Caco-2 (cell line): ENCODE measurements around the gene SLC28A3. TPM values are rescaled to one million over a fixed set of nuclear protein-coding genes. Genes with fewer than 3 reads are reported as not detected.
A peak's percentile ranks its signal among the peaks of the same experiment; 100 is the strongest.
"Not testable (repeated sequence)": the region's sequence is repeated elsewhere in the genome, so short reads cannot be mapped to it uniquely, and the experiment has no call there.

Experiments used
- Bru-seq: library from RNA; stranded (reverse); fragments of 400-500 nt; gene quantifications from one replicate; lab custom pipeline; 2021; lab: Mats Ljungman, UMichigan
- BruChase-seq, 2 experiments: library from RNA; stranded (reverse); fragments of 400-500 nt; gene quantifications; one replicate each; lab custom pipeline; 2021; lab: Mats Ljungman, UMichigan
- BruUV-seq: library from RNA; stranded (reverse); fragments of 400-500 nt; replicated peaks from 2 replicates; lab custom pipeline; 2021; lab: Mats Ljungman, UMichigan
- CTCF ChIA-PET: fragments of 300-600 bp; sonication (Branson Sonifier 250); formaldehyde crosslinking; loops from one replicate; lab custom pipeline; 2022; ENCODE audit warnings: antibody characterized with exemption; lab: Charles Lee
- POLR2A ChIA-PET: fragments of 300-600 bp; sonication (Branson Sonifier 250); formaldehyde crosslinking; loops from one replicate; lab custom pipeline; 2022; ENCODE audit warnings: antibody characterized with exemption; lab: Charles Lee
- DNase-seq, 2 experiments: peaks; one replicate each; pipeline versions ENCODE4 v3.0.0 to v3.0.0-alpha.2; 2020 to 2022
- H3K27me3 ChIP-seq: replicated peaks from 2 replicates; pipeline ENCODE4 v1.6.0; 2011; ENCODE audit warnings: low read length; ENCODE audit not compliant: control insufficient read depth, insufficient read depth
- H3K36me3 ChIP-seq: 2 replicates; pipeline ENCODE4 v1.5.1; 2011; ENCODE audit warnings: low read length; ENCODE audit not compliant: control insufficient read depth, insufficient read depth
- H3K4me1 ChIP-seq: fragments of 250-450 bp; sonication (Bioruptor Pico); 2 replicates; pipeline ENCODE4 v1.5.1; 2020; ENCODE audit warnings: mild to moderate bottlenecking
- H3K4me3 ChIP-seq: 2 replicates; pipeline ENCODE4 v1.5.1; 2011; ENCODE audit warnings: low read depth, mild to moderate bottlenecking, control low read depth, low read length
- H3K9me3 ChIP-seq: fragments of 250-450 bp; sonication (Bioruptor Pico); 2 replicates; pipeline ENCODE4 v1.5.1; 2020; ENCODE audit warnings: mild to moderate bottlenecking, moderate library complexity
- H3K27ac Mint-ChIP-seq: one replicate; pipeline ENCODE4 v1.8.0; 2022; ENCODE audit warnings: mixed read lengths; ENCODE audit not compliant: unreplicated experiment
- H3K27me3 Mint-ChIP-seq: one replicate; pipeline ENCODE4 v1.8.0; 2022; ENCODE audit warnings: mixed read lengths; ENCODE audit not compliant: insufficient read depth, unreplicated experiment
- H3K36me3 Mint-ChIP-seq: one replicate; pipeline ENCODE4 v1.8.0; 2022; ENCODE audit warnings: mild to moderate bottlenecking, mixed read lengths; ENCODE audit not compliant: insufficient read depth, unreplicated experiment
- H3K4me1 Mint-ChIP-seq: one replicate; pipeline ENCODE4 v1.8.0; 2022; ENCODE audit warnings: low read depth, mixed read lengths; ENCODE audit not compliant: unreplicated experiment
- H3K4me3 Mint-ChIP-seq: one replicate; pipeline ENCODE4 v1.8.0; 2022; ENCODE audit warnings: mild to moderate bottlenecking, moderate library complexity, mixed read lengths; ENCODE audit not compliant: unreplicated experiment
- H3K9me3 Mint-ChIP-seq: one replicate; pipeline ENCODE4 v1.8.0; 2022; ENCODE audit warnings: mixed read lengths; ENCODE audit not compliant: unreplicated experiment
- intact Hi-C: fragments of 100-400 bp; cut with micrococcal nuclease; formaldehyde crosslinking; loops from one replicate; pipeline ENCODE4 v1.10.0; 2022; ENCODE audit not compliant: unreplicated experiment
- long read RNA-seq: library from polyadenylated mRNA; stranded (forward); transcript quantifications from one replicate; pipeline ENCODE4 v2.0.0, GENCODE V29; 2022
- total RNA-seq: library from RNA; stranded (reverse); gene quantifications from 2 replicates; pipeline ENCODE4 v1.2.3, GENCODE V29; 2022
- TF ChIP-seq, protein P1 (sequence below), 2 experiments: fragments of 200-600 bp in 1 of 2; IDR thresholded peaks; 1 replicate in 1 of 2; 2 replicates in 1 of 2; pipeline versions ENCODE4 v1.5.1 to v1.8.0; 2011 to 2022; ENCODE audit warnings: antibody characterized with exemption in 1 of 2, control low read depth in 1 of 2, inconsistent platforms in 1 of 2, low read depth in 1 of 2, low read length in 1 of 2, mild to moderate bottlenecking in 1 of 2, moderate library complexity in 1 of 2; ENCODE audit not compliant: insufficient read depth in 1 of 2, severe bottlenecking in 1 of 2, unreplicated experiment in 1 of 2

SLC28A3 gene, protein sequence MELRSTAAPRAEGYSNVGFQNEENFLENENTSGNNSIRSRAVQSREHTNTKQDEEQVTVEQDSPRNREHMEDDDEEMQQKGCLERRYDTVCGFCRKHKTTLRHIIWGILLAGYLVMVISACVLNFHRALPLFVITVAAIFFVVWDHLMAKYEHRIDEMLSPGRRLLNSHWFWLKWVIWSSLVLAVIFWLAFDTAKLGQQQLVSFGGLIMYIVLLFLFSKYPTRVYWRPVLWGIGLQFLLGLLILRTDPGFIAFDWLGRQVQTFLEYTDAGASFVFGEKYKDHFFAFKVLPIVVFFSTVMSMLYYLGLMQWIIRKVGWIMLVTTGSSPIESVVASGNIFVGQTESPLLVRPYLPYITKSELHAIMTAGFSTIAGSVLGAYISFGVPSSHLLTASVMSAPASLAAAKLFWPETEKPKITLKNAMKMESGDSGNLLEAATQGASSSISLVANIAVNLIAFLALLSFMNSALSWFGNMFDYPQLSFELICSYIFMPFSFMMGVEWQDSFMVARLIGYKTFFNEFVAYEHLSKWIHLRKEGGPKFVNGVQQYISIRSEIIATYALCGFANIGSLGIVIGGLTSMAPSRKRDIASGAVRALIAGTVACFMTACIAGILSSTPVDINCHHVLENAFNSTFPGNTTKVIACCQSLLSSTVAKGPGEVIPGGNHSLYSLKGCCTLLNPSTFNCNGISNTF
- total RNA-seq (2.1 and 2.6 TPM in 2 replicates), Bru-seq, nascent RNA (percentile 42 among the genes with signal in this experiment), BruChase-seq, experiment 1, labeled RNA remaining after a 2-hour chase (percentile 40 among the genes with signal in this experiment), BruChase-seq, experiment 2, labeled RNA remaining after a 6-hour chase (percentile 45 among the genes with signal in this experiment)
- long read RNA-seq, full-length matches to known transcripts = 1 of 1 reads
- long read RNA-seq, partial matches to known transcripts = 0 of 1 reads
- long read RNA-seq, other reads (novel, unspliced or antisense) = 0 of 1 reads

DNA sequence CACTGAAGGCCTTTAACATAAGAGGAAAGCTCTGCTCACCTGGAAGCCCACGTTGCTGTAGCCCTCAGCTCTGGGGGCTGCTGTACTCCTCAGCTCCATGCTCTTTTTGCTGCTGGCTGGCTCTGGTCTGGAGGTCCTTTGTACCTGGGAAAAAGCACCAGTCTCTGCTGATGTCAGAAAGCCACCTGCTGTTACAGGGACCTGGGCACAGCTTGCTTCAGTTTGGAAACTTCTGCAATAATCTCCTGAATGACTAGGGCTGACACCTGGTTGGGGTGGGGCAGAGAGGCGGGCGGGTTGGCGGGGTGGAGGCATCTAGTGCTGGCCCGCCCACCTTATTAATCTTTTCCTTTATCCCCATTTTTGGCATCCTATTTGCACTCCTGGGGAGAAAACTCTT is at the start of gene SLC28A3:
TSS of gene SLC28A3 (minus strand) at position 224 of the 400 bp plus-strand sequence. CDS start at position 99, 125 bp downstream.
- intact Hi-C loops = no loop called here
- no peaks in the 10 kb centered on the region for H3K4me1 Mint-ChIP-seq
- no peaks in the 10 kb centered on the region for H3K9me3 ChIP-seq
- ChIA-PET CTCF (no interaction called here), POLR2A (no interaction called here)
- BruUV-seq = no TSS peak
- peak within 1 kb of the TSS; percentile 31 for H3K4me3 Mint-ChIP-seq
- peaks cover 9% of the 10 kb centered on the region for H3K4me1 ChIP-seq
- no peak within 1 kb of the TSS for H3K4me3 ChIP-seq
- DNase-seq = peak in 1 of 2 experiments; percentile 8
- TF ChIP-seq, protein P1, sequence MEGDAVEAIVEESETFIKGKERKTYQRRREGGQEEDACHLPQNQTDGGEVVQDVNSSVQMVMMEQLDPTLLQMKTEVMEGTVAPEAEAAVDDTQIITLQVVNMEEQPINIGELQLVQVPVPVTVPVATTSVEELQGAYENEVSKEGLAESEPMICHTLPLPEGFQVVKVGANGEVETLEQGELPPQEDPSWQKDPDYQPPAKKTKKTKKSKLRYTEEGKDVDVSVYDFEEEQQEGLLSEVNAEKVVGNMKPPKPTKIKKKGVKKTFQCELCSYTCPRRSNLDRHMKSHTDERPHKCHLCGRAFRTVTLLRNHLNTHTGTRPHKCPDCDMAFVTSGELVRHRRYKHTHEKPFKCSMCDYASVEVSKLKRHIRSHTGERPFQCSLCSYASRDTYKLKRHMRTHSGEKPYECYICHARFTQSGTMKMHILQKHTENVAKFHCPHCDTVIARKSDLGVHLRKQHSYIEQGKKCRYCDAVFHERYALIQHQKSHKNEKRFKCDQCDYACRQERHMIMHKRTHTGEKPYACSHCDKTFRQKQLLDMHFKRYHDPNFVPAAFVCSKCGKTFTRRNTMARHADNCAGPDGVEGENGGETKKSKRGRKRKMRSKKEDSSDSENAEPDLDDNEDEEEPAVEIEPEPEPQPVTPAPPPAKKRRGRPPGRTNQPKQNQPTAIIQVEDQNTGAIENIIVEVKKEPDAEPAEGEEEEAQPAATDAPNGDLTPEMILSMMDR (IDR thresholded peaks at IDR 0.05; ENCODE audit: insufficient read depth in 1 of 2, low read depth in 1 of 2, low read length in 1 of 2, severe bottlenecking in 1 of 2, unreplicated experiment in 1 of 2) = no peak
- H3K27ac Mint-ChIP-seq = no peak within 1 kb of the TSS
- H3K36me3 Mint-ChIP-seq = no peaks in the 10 kb centered on the region
- H3K36me3 ChIP-seq = no peaks in the 10 kb centered on the region
- H3K27me3 ChIP-seq = no peaks in the 10 kb centered on the region
- H3K9me3 Mint-ChIP-seq = no peaks in the 10 kb centered on the region
- no peaks in the 10 kb centered on the region for H3K27me3 Mint-ChIP-seq

DNA sequence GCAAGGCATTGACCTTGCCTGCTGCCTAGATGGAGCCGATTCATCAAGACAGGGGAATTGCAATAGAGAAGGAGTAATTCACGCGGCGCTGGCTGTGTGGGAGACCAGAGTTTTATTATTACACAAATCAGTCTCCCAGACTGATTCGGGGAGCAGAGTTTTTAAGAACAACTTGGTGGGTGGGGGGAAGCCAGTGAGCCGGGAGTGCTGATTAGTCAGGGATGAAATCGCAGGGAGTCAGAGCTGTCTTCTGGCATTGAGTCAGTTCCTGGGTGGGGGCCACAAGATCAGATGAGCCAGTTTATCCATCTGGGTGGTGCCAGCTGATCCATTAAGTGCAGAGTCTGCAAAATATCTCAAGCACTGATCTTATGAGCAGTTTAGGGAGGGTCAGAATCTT is 49.7 kb upstream of the SLC28A3 start:
- H3K4me1 Mint-ChIP-seq, H3K4me1 ChIP-seq, H3K4me3 Mint-ChIP-seq, CTCF ChIA-PET, POLR2A ChIA-PET, H3K27ac Mint-ChIP-seq, H3K4me3 ChIP-seq, H3K36me3 Mint-ChIP-seq, H3K9me3 Mint-ChIP-seq, H3K9me3 ChIP-seq, H3K27me3 ChIP-seq, BruUV-seq, DNase-seq, H3K27me3 Mint-ChIP-seq, H3K36me3 ChIP-seq: not testable (repeated sequence)
- intact Hi-C loops = loop anchor here (10.0 kb wide), 1 partner anchor 275 kb away; the partner anchor contains the start of gene NTRK2

DNA sequence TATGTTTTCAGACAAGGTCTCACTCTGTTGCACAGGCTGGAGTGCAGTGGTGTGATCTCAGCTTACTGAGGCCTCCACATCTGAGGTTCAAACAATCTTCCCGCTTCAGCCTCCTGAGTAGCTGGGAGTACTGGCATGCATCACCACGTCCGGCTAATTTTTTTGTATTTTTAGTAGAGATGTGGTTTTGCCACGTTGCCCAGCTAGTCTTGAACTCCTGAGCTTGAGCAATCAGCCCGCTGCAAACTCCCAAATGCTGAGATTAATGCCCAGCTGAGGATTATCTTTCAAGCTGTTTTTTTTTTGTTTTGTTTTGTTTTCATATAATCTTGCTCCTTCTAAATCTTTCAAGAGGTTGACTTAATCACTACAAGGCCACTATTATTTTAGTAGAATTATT is 47.3 kb upstream of the SLC28A3 start:
- ChIA-PET POLR2A (no interaction called here), CTCF (no interaction called here)
- Histone ChIP-seq H3K36me3 (no peaks in the 10 kb centered on the region), H3K27me3 (no peaks in the 10 kb centered on the region), H3K9me3 (no peaks in the 10 kb centered on the region), H3K4me3 (no peak overlapping the region), H3K4me1 (no peaks in the 10 kb centered on the region)
- TF ChIP-seq, protein P1 (IDR thresholded peaks at IDR 0.05; ENCODE audit: insufficient read depth in 1 of 2, low read depth in 1 of 2, low read length in 1 of 2, severe bottlenecking in 1 of 2, unreplicated experiment in 1 of 2) = no peak
- intact Hi-C loops = no loop called here
- H3K27ac Mint-ChIP-seq = no peak overlapping the region
- no peaks in the 10 kb centered on the region for H3K36me3 Mint-ChIP-seq
- peaks cover 5% of the 10 kb centered on the region for H3K4me1 Mint-ChIP-seq
- no peaks in the 10 kb centered on the region for H3K9me3 Mint-ChIP-seq
- DNase-seq = no peak
- no peak overlapping the region for H3K4me3 Mint-ChIP-seq
- no peaks in the 10 kb centered on the region for H3K27me3 Mint-ChIP-seq
- no TSS peak for BruUV-seq
